ENCODE results near the gene ESPN.

Gene ESPN

GRCh38 chr1:6497215-6497866, 72.8 kb downstream of the ESPN start:
- DNase-seq (ENCODE audit: low read depth), result peak; percentile 27

GRCh38 chr1:6497867-6498575, 73.4 kb downstream of the ESPN start:
- DNase-seq (ENCODE audit: low read depth), result no peak

- no peak for DNase-seq (ENCODE audit: low read depth)
These were observed 74.1 kb downstream of the ESPN start for GRCh38 chr1:6498576-6499111.

GRCh38 chr1:6499296-6499695, 74.7 kb downstream of the ESPN start:
- no peak for DNase-seq (ENCODE audit: low read depth)

- DNase-seq (ENCODE audit: low read depth), result no peak
These were observed 76.1 kb downstream of the ESPN start for GRCh38 chr1:6500544-6501278.

GRCh38 chr1:6501279-6501813, 76.8 kb downstream of the ESPN start:
- no peak for DNase-seq (ENCODE audit: low read depth)

- DNase-seq (ENCODE audit: low read depth), result no peak
These were observed 77.7 kb downstream of the ESPN start for GRCh38 chr1:6502000-6502891.

- no peak for DNase-seq (ENCODE audit: low read depth)
These were observed 79.5 kb downstream of the ESPN start for GRCh38 chr1:6503884-6504602.

GRCh38 chr1:6504887-6505286, 80.3 kb downstream of the ESPN start:
- no peak for DNase-seq (ENCODE audit: low read depth)

- DNase-seq (ENCODE audit: low read depth), result no peak
These were observed 81.0 kb downstream of the ESPN start for GRCh38 chr1:6505367-6506209.

GRCh38 chr1:6506210-6507036, 81.8 kb downstream of the ESPN start:
- DNase-seq (ENCODE audit: low read depth), result no peak

- DNase-seq (ENCODE audit: low read depth), result no peak
These were observed 82.5 kb downstream of the ESPN start for GRCh38 chr1:6507037-6507428.

GRCh38 chr1:6507461-6507911, 82.9 kb downstream of the ESPN start:
- no peak for DNase-seq (ENCODE audit: low read depth)

- DNase-seq (ENCODE audit: low read depth), result no peak
These were observed 83.7 kb downstream of the ESPN start for GRCh38 chr1:6508154-6508815.

- DNase-seq (ENCODE audit: low read depth), result no peak
These were observed 84.2 kb downstream of the ESPN start for GRCh38 chr1:6508816-6509189.

- DNase-seq (ENCODE audit: low read depth), result no peak
These were observed 84.8 kb downstream of the ESPN start for GRCh38 chr1:6509220-6509918.

- DNase-seq (ENCODE audit: low read depth), result no peak
These were observed 85.3 kb downstream of the ESPN start for GRCh38 chr1:6509919-6510291.

- DNase-seq (ENCODE audit: low read depth), result no peak
These were observed 85.9 kb downstream of the ESPN start for GRCh38 chr1:6510493-6510892.

Data from stimulated activated CD4-positive, alpha-beta T cell treated with anti-CD3 and anti-CD28 coated beads, Interleukin-2, amount 100 ng/mL, for 4 hours (primary cell).